Measurements from ENCODE around the gene PLEKHO2.

GRCh38 chr15:64901914-64902313 is 60.2 kb downstream of the PLEKHO2 start:
- TF ChIP-seq CTCF (IDR thresholded peaks at IDR 0.05) (no peak), EP300 (IDR thresholded peaks at IDR 0.05) (no peak), HDAC2 (IDR thresholded peaks at IDR 0.05) (no peak), MYC (IDR thresholded peaks at IDR 0.05; ENCODE audit: borderline replicate concordance, low read length) (no peak), POLR2A (IDR thresholded peaks at IDR 0.05; ENCODE audit: low read length) (no peak), MAFK (IDR thresholded peaks at IDR 0.05; ENCODE audit: partially characterized antibody) (no peak), GATA3 (IDR thresholded peaks at IDR 0.05; ENCODE audit: borderline replicate concordance) (no peak), CEBPB (IDR thresholded peaks at IDR 0.05) (no peak), RAD21 (conservative IDR thresholded peaks at IDR 0.05 in 1 of 2, IDR thresholded peaks at IDR 0.05 in 1 of 2) (no peak), CBX2 (IDR thresholded peaks at IDR 0.05; ENCODE audit: borderline replicate concordance, low read depth) (no peak), SMC3 (IDR thresholded peaks at IDR 0.05) (no peak)
- TF ChIP-seq, protein P1, sequence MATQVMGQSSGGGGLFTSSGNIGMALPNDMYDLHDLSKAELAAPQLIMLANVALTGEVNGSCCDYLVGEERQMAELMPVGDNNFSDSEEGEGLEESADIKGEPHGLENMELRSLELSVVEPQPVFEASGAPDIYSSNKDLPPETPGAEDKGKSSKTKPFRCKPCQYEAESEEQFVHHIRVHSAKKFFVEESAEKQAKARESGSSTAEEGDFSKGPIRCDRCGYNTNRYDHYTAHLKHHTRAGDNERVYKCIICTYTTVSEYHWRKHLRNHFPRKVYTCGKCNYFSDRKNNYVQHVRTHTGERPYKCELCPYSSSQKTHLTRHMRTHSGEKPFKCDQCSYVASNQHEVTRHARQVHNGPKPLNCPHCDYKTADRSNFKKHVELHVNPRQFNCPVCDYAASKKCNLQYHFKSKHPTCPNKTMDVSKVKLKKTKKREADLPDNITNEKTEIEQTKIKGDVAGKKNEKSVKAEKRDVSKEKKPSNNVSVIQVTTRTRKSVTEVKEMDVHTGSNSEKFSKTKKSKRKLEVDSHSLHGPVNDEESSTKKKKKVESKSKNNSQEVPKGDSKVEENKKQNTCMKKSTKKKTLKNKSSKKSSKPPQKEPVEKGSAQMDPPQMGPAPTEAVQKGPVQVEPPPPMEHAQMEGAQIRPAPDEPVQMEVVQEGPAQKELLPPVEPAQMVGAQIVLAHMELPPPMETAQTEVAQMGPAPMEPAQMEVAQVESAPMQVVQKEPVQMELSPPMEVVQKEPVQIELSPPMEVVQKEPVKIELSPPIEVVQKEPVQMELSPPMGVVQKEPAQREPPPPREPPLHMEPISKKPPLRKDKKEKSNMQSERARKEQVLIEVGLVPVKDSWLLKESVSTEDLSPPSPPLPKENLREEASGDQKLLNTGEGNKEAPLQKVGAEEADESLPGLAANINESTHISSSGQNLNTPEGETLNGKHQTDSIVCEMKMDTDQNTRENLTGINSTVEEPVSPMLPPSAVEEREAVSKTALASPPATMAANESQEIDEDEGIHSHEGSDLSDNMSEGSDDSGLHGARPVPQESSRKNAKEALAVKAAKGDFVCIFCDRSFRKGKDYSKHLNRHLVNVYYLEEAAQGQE (IDR thresholded peaks at IDR 0.05): no peak
- TF ChIP-seq, protein P2, sequence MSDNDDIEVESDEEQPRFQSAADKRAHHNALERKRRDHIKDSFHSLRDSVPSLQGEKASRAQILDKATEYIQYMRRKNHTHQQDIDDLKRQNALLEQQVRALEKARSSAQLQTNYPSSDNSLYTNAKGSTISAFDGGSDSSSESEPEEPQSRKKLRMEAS (IDR thresholded peaks at IDR 0.05): no peak
